ENCODE data around the gene ACOX3.

DNA sequence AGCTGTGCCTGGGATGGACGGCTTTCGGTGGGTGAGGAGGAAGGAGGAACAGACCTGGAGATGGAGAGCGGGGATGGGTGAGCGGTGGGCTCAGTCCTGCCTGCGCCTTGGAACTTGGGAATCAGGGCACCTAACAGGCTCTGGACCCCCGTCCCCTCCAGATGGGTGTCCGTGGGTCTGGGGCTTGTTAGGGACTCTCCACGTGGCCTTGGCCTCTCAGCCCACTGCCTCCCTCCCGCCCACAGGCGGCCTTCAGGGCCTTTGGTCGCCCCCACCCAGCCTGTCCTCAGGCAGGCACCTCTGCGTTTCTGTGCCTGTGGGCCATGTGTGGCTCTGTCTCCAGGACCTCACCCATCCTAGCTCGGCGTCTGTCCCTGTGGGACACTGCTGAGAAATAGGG, 29.0 kb upstream of the ACOX3 start:
- TF ChIP-seq, protein P1, sequence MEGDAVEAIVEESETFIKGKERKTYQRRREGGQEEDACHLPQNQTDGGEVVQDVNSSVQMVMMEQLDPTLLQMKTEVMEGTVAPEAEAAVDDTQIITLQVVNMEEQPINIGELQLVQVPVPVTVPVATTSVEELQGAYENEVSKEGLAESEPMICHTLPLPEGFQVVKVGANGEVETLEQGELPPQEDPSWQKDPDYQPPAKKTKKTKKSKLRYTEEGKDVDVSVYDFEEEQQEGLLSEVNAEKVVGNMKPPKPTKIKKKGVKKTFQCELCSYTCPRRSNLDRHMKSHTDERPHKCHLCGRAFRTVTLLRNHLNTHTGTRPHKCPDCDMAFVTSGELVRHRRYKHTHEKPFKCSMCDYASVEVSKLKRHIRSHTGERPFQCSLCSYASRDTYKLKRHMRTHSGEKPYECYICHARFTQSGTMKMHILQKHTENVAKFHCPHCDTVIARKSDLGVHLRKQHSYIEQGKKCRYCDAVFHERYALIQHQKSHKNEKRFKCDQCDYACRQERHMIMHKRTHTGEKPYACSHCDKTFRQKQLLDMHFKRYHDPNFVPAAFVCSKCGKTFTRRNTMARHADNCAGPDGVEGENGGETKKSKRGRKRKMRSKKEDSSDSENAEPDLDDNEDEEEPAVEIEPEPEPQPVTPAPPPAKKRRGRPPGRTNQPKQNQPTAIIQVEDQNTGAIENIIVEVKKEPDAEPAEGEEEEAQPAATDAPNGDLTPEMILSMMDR (IDR thresholded peaks at IDR 0.05; ENCODE audit: low read length): no peak
- no peak for TF ChIP-seq EZH2 (IDR thresholded peaks at IDR 0.05; ENCODE audit: borderline replicate concordance, low read length)
